Frontal cortex (tissue), 4 donors: ENCODE results near the gene TXN2. TPM values are rescaled to one million over a fixed set of nuclear protein-coding genes. Genes with fewer than 3 reads are reported as not detected.
"Not testable (repeated sequence)": the region's sequence is repeated elsewhere in the genome, so short reads cannot be mapped to it uniquely, and the experiment has no call there.

ENCODE experiments used
- DNase-seq, 2 donors: peaks; one replicate each; pipeline ENCODE4 v3.0.0; 2012; ENCODE audit warnings: low spot score in 2 of 2
- FAIRE-seq: peaks from 2 replicates; lab custom pipeline; 2012; peaks lifted over from hg19 to GRCh38; lab: Jason Lieb, UNC
- total RNA-seq: library from RNA; depleted of rRNA; stranded (reverse); fragments of >200 nt; gene quantifications from one replicate; pipeline ENCODE4 v1.2.3, GENCODE V29; 2014
- donor health status: control.
- donor health status: control.
- donor health status: control.

The TXN2 gene
- total RNA-seq, 1 donor from 2014 or later = 17.9 TPM

DNA sequence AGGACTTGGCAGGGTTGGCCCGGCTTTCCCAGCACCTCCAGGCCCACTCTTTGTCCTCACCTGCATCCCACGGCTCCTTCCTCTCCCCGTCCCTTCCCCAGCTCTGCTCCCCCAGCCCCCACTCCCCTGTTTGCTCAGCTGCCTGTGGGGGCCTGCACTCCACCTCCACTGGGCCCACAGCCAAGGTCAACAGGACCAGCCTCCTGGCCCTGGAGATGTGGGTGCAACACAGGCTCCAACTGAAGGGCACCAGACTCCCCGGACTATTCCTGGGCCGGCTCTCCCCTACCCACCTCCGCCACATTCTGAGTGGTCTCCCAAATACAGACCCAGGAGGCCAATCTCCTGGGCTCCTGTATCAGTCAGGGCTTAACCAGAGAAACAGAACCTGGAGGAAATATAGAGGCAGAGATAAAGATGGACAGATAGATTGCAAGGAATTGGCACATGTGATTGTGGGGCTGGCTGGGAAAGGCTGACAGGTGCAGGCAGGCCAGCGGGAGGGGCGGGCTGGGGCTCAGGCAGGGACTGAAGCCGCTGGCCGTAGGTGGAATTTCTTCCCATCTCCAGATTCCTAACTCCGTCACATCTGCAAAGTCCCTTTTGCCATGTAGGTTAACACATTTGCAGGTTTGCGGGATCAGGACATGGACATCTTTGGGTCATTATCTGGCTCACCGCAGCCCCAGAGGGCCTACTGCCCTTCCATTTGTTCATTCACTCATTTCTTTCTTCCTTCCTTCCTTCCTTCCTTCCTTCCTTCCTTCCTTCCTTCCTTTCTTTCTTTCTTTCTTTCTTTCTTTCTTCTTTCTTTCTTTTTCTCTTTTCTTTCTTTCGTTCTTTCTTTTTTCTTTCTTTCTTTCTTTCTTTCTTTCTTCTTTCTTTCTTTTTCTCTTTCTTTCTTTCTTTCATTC is 47.9 kb downstream of the TXN2 start:
- DNase-seq = no peak

DNA sequence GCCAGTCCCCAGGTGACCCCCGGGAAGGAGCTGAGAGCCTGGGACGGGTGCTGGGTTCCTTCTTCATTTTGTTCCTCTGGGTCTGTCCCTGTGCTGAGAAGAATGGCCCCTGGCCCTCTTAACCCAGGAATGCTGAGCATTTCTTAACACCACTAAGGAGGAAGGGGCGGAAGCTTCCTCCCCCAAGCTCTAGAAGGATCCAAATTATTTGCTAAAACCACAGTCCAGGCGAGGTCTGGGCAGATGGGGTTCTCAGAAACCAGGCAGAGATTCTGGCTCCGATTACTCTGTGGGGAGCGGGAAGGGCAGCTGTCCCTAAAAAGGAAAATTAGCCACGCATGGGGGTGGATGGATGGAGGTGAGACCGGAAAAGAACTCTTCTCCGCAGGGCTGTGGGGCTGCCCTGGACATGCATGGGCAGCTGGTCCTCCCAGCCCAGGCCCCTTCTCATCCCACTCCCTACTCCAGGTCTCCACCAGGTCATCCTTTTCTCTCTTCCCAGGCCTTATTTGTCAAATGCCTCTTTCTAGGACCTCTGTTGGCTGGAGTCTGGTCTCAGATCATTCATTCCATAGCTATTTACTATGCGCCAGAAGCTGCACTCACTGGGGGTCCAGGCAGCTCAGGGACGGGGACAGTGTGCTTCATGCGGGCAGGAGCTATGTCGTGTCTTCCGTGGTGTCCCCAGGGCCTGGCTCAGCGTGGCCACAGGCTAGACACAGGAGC is 48.7 kb downstream of the TXN2 start:
- no peak for FAIRE-seq
- no peak for DNase-seq

More for the DNA sequence above, 47.9 kb downstream of the TXN2 start:
- FAIRE-seq = no peak

DNA sequence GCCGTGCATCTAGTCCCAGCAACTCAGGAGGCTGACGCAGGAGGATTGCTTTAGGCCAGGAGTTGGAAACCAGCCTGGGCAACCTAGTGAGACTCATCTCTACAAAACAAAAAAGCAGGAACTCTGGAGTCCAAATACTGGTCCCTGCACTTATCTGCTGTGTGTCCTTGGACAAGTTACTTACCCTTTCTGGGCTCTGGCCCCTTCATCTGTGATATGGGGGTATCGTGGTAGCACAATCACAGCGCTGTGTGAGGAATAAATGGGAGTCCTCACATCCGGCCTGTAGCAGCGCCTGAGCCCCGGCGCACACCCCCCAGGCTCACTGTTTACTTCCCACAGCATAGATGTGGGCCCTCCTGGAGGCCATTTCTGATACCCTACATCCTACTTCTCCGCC is 49.5 kb downstream of the TXN2 start:
- FAIRE-seq = no peak

DNA sequence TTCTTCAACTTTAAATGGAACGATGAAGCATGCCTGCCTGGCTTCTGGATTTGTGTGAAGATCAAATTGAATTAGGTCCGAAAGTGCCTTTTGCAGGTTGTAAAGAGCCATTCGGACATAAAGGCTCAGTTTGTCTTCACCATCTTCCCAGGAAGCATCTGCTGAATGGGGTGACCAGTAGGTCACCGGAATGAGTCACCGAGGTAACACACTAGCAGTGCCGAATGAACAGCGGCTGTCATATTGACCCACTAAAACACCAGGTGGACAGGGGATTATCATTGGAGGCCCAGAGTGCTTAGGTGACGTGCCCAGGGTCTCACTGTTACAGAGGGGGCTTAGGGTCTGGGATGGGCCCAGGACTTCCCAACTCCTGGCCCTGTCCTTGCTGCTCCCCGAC is 50.6 kb downstream of the TXN2 start:
- no peak for FAIRE-seq
- no peak for DNase-seq

More for the DNA sequence above, 49.5 kb downstream of the TXN2 start:
- DNase-seq = no peak

DNA sequence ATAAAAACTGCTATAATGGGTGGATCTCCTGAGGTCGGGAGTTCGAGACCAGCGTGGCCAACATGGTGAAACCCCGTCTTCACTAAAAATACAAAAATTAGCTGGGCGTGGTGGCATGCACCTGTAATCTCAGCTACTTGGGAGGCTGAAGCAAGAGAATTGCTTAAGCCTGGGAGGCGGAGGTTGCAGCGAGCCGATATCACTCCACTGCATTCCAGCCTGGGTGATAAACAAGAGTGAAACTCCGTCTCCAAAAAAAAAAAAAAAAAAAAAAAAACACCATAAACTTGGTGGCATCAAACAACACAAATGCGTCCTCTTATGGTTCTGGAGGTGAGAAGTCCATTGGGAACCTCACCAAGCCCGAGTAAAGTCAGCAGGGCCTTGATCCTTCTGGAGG is 53.5 kb downstream of the TXN2 start:
- not testable (repeated sequence) for FAIRE-seq, DNase-seq

DNA sequence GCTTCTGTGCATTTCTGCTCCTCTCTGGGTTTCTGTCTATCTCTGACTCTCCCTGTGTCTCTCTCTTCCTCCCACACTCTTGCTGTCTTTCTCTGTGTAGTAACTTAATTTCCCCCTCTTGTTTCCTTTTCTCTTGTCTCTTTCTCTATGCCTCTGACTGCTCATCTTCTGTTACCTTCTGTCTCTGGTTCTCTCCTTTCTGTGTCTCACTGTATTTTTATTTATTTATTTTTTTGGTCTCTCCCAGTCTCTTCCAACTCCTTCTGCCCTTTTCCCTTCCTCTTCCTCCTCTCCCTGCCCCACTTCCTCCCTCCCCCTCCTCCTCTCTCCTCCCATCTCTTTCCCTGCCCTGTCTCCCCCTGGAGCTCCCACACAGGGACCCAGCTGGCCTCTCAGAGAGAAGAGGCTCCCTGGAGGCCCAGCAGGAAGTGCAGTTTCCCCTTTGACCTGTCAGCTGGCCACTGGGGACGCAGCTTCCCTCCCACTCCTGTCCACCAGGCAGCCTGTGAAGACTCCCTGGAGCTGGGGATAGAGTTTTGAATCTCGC is 55.4 kb downstream of the TXN2 start:
- DNase-seq (no peak), FAIRE-seq (no peak)

DNA sequence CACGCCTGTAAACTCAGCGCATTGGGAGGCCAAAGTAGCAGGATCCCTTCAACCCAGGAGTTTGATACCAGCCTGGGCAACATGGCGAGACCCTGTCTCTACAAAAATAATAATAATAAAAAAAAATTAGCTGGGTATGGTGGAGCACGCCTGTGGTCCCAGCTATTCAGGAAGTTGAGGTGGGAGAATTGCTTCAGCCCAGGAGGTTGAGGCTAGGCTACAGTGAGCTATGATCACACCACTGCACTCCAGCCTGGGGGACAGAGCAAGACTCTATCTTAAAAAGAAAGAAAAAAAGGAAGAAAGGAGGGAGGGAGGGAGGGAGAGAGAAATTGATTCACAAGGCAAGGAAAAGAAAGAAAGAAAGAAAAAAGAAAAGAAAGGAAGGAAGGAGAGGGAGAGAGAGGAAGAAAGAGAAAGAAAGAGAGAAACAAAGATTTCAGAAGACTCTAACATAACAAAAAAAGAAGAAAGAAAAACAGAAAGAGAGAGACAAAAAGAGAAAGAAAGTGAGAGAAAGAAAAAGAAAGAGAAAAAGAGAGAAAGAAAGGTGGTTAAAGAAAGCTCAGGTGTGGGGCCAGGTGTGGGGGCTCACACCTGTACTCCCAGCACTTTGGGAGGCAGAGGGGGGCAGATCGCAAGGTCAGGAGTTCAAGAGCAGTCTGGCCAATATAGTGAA is 56.4 kb downstream of the TXN2 start:
- DNase-seq (no peak), FAIRE-seq (no peak)

DNA sequence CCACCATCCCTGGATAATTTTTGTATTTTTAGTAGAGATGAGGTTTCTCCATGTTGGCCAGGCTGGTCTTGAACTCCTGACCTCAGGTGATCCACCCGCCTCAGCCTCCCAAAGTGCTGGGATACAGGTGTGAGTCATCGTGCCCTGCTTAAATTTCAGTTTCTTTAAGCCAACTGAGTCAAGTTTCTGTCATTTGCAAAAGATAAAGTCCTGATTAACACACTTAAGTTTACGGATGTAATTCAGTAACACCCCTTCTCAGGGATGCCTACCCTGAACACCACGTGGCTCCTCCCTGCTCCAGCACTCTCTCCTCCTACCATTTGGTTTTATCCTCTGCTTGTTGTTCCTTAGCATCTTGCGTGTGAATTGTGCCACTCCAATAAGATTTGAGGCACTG is 57.0 kb downstream of the TXN2 start:
- not testable (repeated sequence) for FAIRE-seq, DNase-seq

DNA sequence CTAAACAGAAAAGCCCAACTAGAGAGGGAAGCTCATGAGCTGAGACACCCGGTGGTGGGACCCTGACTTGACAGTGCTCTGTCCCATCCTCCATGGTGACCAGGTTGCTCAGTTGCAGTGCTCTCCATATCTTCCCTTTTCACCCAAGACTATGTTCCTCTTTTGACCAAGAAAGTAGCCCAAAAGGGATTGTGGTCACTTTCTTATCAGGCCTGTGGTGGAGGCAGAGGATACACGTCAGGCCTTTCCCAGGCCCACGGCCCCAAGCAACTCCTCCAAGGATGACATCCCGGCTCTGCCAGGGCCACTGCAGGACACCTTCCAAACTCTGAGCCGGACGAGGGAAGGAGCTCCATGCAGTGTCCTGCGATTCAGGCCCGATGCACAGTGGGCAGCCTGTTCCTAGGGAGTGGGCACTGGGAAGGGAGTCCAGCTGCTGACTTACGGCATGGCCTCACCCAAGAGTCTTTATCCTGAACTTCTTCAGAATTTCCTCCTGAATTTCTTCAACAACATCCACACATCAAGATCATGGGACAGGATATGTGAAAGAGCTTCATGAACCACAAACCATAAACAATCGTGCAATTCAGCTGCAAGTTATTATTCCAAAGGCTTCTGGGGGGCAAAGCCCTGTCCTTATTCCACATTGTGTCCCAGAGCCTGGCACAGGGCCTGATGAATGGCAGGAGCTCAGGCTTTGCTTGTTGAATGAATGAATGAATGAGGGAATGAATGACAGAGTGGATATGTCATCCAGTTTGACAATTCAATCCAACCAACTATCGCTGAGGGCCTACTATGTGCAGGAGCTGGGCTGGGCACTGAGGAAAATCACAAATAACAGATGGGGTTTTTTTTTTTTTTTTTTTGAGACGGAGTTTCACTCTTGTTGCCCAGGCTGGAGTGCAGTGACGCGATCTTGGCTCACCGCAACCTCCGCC is 57.7 kb downstream of the TXN2 start:
- DNase-seq = no peak

DNA sequence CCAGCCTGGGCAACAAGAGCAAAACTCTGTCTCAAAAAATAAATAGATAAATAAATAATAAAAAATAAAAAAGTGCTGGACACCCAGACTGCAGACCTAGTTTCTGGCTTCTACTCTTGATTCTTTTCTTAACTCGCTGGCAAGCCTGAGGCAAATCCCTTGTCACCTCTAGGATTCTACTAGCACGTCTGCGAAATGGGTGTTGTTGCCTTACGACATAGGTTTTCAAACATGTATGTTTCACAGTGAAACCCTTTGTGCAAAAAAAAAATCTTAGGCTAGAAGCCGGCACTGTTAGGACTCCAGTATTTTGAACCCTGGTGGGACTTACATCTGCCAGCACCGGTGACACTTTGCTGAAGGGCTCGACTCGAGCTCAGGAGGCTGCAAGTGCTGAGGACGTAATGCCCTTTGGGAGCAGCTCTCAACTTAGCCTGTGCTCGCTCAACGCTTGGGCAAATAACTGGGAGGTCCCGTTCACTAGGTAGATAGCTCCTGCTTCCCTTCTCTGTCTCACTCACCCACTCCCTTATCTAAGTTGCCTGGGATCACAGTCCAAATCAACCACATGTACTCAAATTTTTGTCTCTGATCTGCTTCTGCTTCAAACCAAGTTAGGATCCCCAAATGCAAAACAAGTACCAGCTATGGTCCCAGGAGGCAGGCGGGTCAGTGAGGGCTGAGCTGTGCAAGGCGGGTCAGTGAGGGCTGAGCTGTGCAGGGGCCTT is 59.0 kb downstream of the TXN2 start:
- FAIRE-seq = no peak
- DNase-seq = no peak

More for the DNA sequence above, 57.7 kb downstream of the TXN2 start:
- FAIRE-seq = no peak

DNA sequence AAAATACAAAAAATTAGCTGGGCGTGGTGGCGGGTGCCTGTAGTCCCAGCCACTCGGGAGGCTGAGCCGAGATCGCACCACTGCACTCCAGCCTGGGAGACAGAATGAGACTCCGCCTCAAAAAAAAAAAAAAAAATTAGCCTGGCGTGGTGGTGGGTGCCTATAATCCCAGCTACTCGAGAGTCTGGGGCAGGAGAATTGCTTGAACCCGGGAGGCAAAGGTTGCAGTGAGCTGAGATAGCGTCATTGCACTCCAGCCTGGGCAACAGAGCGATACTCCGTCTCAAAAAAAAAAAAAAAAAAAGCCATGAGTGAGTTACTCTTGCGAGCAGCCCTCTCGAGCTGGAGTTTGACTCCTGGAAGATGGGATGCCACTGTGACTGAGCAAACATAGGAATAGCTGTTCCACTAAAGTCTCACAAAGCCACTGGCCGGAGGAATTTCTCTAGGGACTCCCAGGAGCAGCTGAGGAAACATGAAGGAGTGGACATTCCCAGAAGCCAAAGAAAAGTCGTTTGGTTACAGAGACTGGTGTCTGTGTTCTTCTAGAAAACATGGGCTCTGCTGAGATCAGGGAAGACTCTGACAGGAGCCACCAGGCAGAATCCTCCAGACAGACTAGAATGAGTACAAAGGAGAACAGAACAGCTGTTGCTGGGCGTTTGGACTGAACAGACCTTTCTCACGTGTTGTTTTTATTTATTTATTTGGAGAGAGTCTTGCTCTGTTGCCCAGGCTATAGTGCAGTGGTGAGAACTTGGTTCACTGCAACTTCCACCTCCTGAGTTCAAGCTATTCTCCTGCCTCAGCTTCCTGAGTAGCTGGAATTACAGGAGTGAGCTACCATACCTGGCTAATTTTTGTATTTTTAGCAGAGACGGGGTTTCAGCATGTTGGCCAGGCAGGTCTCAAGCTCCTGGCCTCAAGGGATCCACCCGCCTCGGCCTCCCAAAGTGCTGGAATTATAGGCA is 61.2 kb downstream of the TXN2 start:
- no peak for FAIRE-seq
- no peak for DNase-seq

DNA sequence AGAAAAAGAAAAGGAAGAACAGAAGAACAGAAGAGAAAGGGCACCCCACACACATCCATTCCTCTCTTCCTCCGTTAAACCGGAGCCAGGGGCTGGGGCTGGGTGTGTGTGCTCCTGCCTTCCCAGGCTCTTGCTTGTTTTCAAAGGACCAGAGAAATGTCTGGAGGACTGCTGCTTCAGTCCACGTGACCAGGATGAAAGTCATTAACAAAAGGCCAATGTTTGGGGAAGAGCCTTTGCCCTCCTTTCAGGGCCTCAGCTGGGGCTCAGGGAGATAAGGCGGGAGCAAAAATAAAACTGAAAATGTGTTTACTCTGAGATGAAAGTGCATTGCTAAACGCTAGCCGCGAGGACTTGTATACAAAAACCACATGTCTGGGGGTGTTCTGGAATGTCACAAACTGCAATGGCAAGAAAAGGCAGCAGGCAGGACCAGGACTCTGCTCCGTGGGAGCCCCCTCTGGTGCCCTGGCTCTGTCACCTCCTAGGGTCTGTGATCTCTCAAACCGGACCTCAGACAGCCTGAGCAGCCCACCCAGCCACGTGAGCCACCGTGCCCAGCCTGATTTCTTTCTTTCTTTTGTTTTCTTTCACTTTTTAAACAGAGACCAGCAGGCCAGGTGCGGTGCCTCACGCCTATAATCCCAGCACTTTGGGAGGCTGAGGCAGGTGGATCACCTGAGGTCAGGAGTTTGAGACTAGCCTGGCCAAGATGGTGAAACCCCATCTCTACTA is 62.1 kb downstream of the TXN2 start:
- FAIRE-seq (no peak), DNase-seq (peak in 1 of 2 donors; percentile 40)

DNA sequence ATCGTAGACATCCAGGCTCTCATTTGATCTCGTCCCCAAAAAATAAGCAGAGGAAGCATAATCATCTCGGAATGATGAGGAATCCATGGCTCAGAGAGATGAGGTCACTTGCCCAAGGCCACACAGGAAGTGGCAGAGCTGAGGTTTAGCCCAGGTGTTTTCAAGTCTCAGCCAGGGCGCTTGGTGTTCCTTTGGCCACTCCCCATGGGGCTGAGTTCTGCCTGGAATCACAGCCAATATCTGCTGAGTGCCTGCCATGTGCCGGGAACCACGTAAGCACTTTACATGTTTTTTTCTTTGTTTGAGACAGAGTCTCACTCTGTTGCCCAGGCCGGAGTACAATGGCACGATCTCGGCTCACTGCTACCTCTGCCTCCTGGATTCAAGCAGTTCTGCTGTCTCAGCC is 64.2 kb downstream of the TXN2 start:
- DNase-seq (no peak), FAIRE-seq (no peak)
